Mesendoderm (in vitro differentiated cells): Measurements from ENCODE around the gene HNRNPUL1.
"Not testable (repeated sequence)": the region's sequence is repeated elsewhere in the genome, so short reads cannot be mapped to it uniquely, and the experiment has no call there.

Experiments
- DNase-seq: peaks from one replicate; pipeline ENCODE4 v3.0.0; 2013
- H2AK5ac ChIP-seq: 2 replicates; pipeline ENCODE4 v1.6.1; 2013; ENCODE audit warnings: low read length, inconsistent platforms
- H2BK120ac ChIP-seq: 2 replicates; pipeline ENCODE4 v1.6.1; 2013; ENCODE audit warnings: low read depth, mild to moderate bottlenecking, low read length, moderate library complexity, mixed read lengths
- H2BK15ac ChIP-seq: replicated peaks from 2 replicates; pipeline ENCODE4 v1.6.1; 2013; ENCODE audit warnings: low read depth, mild to moderate bottlenecking, moderate library complexity
- H2BK5ac ChIP-seq: 2 replicates; pipeline ENCODE4 v1.6.1; 2013; ENCODE audit warnings: low read length, inconsistent platforms
- H3K18ac ChIP-seq: 2 replicates; pipeline ENCODE4 v1.6.1; 2013; ENCODE audit warnings: mild to moderate bottlenecking, low read length, mixed read lengths
- H3K23ac ChIP-seq: one replicate; pipeline ENCODE4 v1.6.1; 2013; ENCODE audit warnings: low read length
- H3K27ac ChIP-seq: 2 replicates; pipeline ENCODE4 v1.5.1; 2013; ENCODE audit warnings: low read depth, mild to moderate bottlenecking, inconsistent platforms, low read length, moderate library complexity
- H3K27me3 ChIP-seq: 2 replicates; pipeline ENCODE4 v1.6.1; 2013; ENCODE audit warnings: low read length, control low read depth, mild to moderate bottlenecking, inconsistent platforms; ENCODE audit not compliant: insufficient read depth, poor library complexity
- H3K36me3 ChIP-seq: 2 replicates; pipeline ENCODE4 v1.6.1; 2013; ENCODE audit warnings: low read length, inconsistent platforms; ENCODE audit not compliant: control insufficient read depth, insufficient read depth
- H3K4ac ChIP-seq: one replicate; pipeline ENCODE4 v1.6.1; 2013; ENCODE audit warnings: low read depth, mild to moderate bottlenecking, low read length, moderate library complexity
- H3K4me1 ChIP-seq: 2 replicates; pipeline ENCODE4 v1.6.1; 2013; ENCODE audit warnings: low read depth, low read length, inconsistent platforms; ENCODE audit not compliant: control insufficient read depth
- H3K4me2 ChIP-seq: 2 replicates; pipeline ENCODE4 v1.6.1; 2013; ENCODE audit warnings: low read length
- H3K4me3 ChIP-seq: 2 replicates; pipeline ENCODE4 v1.5.1; 2013; ENCODE audit warnings: mild to moderate bottlenecking, low read length
- H3K56ac ChIP-seq: one replicate; pipeline ENCODE4 v1.6.1; 2013; ENCODE audit warnings: low read length
- H3K79me1 ChIP-seq: 2 replicates; pipeline ENCODE4 v1.6.1; 2013; ENCODE audit warnings: low read length, inconsistent platforms
- H3K79me2 ChIP-seq: 2 replicates; pipeline ENCODE4 v1.6.1; 2013; ENCODE audit warnings: mild to moderate bottlenecking, low read length; ENCODE audit not compliant: control insufficient read depth, insufficient read depth
- H3K9ac ChIP-seq: 2 replicates; pipeline ENCODE4 v1.6.1; 2013; ENCODE audit warnings: low read length, inconsistent platforms
- H4K5ac ChIP-seq: one replicate; pipeline ENCODE4 v1.6.1; 2013; ENCODE audit warnings: low read length
- H4K8ac ChIP-seq: one replicate; pipeline ENCODE4 v1.6.1; 2013; ENCODE audit warnings: low read depth, mild to moderate bottlenecking, control low read depth, low read length, moderate library complexity
- WGBS: extraction: QIAGEN DNeasy Blood & Tissue Kit; methylation state at CpG from one replicate; pipeline ENCODE4 v1.1.7; 2013; ENCODE audit warnings: low lambda C conversion rate, missing lambda C conversion rate; ENCODE audit not compliant: insufficient coverage; ENCODE audit errors: extremely low coverage; 5-methylcytosine and 5-hydroxymethylcytosine counted together

The HNRNPUL1 gene

DNA sequence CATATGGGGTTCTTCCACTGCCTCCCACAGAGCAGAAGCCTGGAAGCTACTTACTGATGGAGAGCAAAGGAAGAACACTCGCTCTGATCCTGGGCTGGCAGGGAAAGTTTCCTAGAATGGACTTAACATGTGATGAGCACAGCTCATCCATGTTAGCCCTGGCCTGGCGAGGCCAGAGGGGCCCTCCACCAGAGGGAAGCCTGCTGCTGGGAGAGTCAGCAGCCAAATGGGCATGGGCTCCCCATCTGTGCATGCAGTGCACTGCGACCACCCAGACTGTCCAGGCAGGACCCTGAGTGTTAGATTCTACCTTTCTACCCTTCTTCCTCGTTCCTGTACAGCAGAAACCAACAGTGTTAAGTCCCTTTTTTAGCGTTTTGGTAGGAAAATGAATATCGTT, 8.9 kb downstream of the HNRNPUL1 start:
- H2BK15ac ChIP-seq, result no peak overlapping the region
- H3K27ac ChIP-seq, result no peak overlapping the region
- H3K56ac ChIP-seq, result no peak overlapping the region
- H3K4me3 ChIP-seq, result no peak overlapping the region
- H3K79me1 ChIP-seq, result peaks cover 18% of the 10 kb centered on the region
- WGBS, result no CpG with 5 or more reads among the region's 6 CpGs
- H4K8ac ChIP-seq, result no peak overlapping the region
- no peak overlapping the region for H3K9ac ChIP-seq
- H2BK5ac ChIP-seq, result no peak overlapping the region
- DNase-seq, result no peak
- H3K4me1 ChIP-seq, result no peaks in the 10 kb centered on the region
- H2AK5ac ChIP-seq, result no peak overlapping the region
- H3K79me2 ChIP-seq, result peaks cover 3% of the 10 kb centered on the region
- peaks cover 50% of the 10 kb centered on the region for H3K36me3 ChIP-seq
- no peak overlapping the region for H3K23ac ChIP-seq
- no peak overlapping the region for H3K18ac ChIP-seq
- H3K4ac ChIP-seq, result no peak overlapping the region
- no peak overlapping the region for H3K4me2 ChIP-seq
- no peak overlapping the region for H4K5ac ChIP-seq
- H3K27me3 ChIP-seq, result no peaks in the 10 kb centered on the region
- no peak overlapping the region for H2BK120ac ChIP-seq

DNA sequence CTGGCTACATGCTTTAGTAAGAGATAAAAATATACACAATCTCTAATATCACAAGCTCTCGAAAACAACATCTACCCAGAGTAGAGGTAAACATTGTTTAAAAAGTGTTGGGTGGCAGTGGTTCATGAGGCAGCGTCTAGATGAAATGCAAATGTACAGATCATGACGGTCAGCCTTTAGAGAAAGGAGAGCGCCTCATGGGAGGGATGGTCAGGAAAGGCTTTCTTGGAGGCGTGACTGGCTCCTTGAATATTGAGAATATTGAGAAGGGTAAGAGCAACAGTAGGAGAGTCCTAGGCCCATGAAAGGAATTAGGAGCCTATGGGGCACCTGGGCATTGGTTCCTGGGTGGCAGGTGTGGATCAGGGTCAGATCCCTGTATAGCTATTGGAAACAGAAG, 10.6 kb downstream of the HNRNPUL1 start:
- Histone ChIP-seq H3K4me3 (no peak overlapping the region), H4K8ac (no peak overlapping the region), H3K18ac (no peak overlapping the region), H3K27me3 (no peaks in the 10 kb centered on the region), H3K4me1 (no peaks in the 10 kb centered on the region), H3K4ac (no peak overlapping the region), H3K79me1 (peaks cover 21% of the 10 kb centered on the region), H3K23ac (no peak overlapping the region), H2BK5ac (no peak overlapping the region), H2AK5ac (no peak overlapping the region), H3K36me3 (peaks cover 59% of the 10 kb centered on the region), H2BK120ac (no peak overlapping the region), H2BK15ac (no peak overlapping the region), H3K9ac (no peak overlapping the region), H3K4me2 (no peak overlapping the region), H3K79me2 (no peaks in the 10 kb centered on the region), H4K5ac (no peak overlapping the region), H3K27ac (no peak overlapping the region), H3K56ac (no peak overlapping the region)
- no CpG with 5 or more reads among the region's 5 CpGs for WGBS
- no peak for DNase-seq

DNA sequence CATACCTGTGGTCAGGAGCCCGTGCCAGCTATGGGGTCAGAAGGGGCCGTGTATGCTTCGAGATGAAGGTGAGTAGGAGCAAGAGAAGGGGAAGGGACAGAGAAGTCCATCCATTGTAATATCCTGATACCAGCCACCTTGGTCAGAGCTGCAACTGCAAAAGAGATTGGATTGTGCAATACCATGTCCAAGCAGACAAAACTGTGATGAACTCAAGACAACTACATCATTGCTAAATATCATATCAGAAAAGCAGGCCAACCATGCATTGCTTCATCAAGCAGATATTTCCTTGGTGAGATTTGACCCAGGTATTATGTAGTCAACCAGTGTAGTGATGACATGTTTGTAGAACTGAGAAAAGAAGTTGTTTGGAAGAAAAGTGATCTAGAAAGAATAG, 12.1 kb downstream of the HNRNPUL1 start:
- H3K23ac ChIP-seq, result no peak overlapping the region
- H3K4ac ChIP-seq, result no peak overlapping the region
- no peak overlapping the region for H4K5ac ChIP-seq
- H3K4me3 ChIP-seq, result no peak overlapping the region
- H3K4me2 ChIP-seq, result no peak overlapping the region
- no peak overlapping the region for H2BK120ac ChIP-seq
- no peaks in the 10 kb centered on the region for H3K4me1 ChIP-seq
- peaks cover 23% of the 10 kb centered on the region for H3K79me1 ChIP-seq
- no peak overlapping the region for H3K18ac ChIP-seq
- H3K27me3 ChIP-seq, result no peaks in the 10 kb centered on the region
- H3K9ac ChIP-seq, result no peak overlapping the region
- no peak overlapping the region for H2BK15ac ChIP-seq
- H3K79me2 ChIP-seq, result no peaks in the 10 kb centered on the region
- DNase-seq, result no peak
- no peak overlapping the region for H3K56ac ChIP-seq
- no peak overlapping the region for H2BK5ac ChIP-seq
- peaks cover 64% of the 10 kb centered on the region for H3K36me3 ChIP-seq
- WGBS, result no CpG with 5 or more reads among the region's 3 CpGs
- H4K8ac ChIP-seq, result no peak overlapping the region
- no peak overlapping the region for H2AK5ac ChIP-seq
- H3K27ac ChIP-seq, result no peak overlapping the region

DNA sequence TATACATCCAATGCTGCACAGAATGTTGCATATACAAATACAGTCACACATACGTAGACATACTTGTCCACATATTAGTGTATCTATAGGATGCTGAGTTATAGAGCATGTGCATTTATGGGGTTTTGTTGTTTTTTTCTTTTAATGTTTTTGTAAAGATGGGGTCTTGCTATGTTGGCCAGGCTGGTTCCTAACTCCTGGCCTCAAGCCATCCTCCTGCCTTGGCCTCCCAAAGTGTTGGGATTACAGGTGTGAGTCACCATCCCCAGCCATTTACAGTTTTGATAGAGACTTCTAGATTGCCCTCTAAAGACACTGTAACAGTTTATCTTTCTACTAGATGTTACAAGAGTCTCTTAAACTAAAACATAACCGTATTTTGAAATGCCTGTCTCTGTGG, 14.3 kb downstream of the HNRNPUL1 start:
- no peak overlapping the region for H2BK5ac ChIP-seq
- peaks cover 48% of the 10 kb centered on the region for H3K36me3 ChIP-seq
- no peak overlapping the region for H3K27ac ChIP-seq
- DNase-seq, result no peak
- no peak overlapping the region for H3K18ac ChIP-seq
- no peak overlapping the region for H3K9ac ChIP-seq
- H3K79me2 ChIP-seq, result no peaks in the 10 kb centered on the region
- H3K4ac ChIP-seq, result no peak overlapping the region
- H3K4me2 ChIP-seq, result no peak overlapping the region
- H4K8ac ChIP-seq, result no peak overlapping the region
- peaks cover 14% of the 10 kb centered on the region for H3K79me1 ChIP-seq
- H2AK5ac ChIP-seq, result no peak overlapping the region
- no peaks in the 10 kb centered on the region for H3K27me3 ChIP-seq
- H2BK120ac ChIP-seq, result no peak overlapping the region
- no peak overlapping the region for H2BK15ac ChIP-seq
- H3K56ac ChIP-seq, result no peak overlapping the region
- WGBS, result no CpG with 5 or more reads among the region's 2 CpGs
- H3K4me1 ChIP-seq, result no peaks in the 10 kb centered on the region
- no peak overlapping the region for H4K5ac ChIP-seq
- H3K4me3 ChIP-seq, result no peak overlapping the region
- H3K23ac ChIP-seq, result no peak overlapping the region

- Histone ChIP-seq H2AK5ac (no peak overlapping the region), H2BK120ac (no peak overlapping the region), H3K18ac (no peak overlapping the region), H3K27ac (no peak overlapping the region), H3K4me1 (no peaks in the 10 kb centered on the region), H3K79me2 (no peaks in the 10 kb centered on the region), H3K27me3 (no peaks in the 10 kb centered on the region), H3K36me3 (peaks cover 20% of the 10 kb centered on the region), H3K9ac (no peak overlapping the region), H4K8ac (no peak overlapping the region), H4K5ac (no peak overlapping the region), H3K56ac (no peak overlapping the region), H3K4me2 (no peak overlapping the region), H3K4ac (no peak overlapping the region), H2BK5ac (no peak overlapping the region), H3K23ac (no peak overlapping the region), H3K79me1 (peaks cover 5% of the 10 kb centered on the region), H3K4me3 (no peak overlapping the region), H2BK15ac (no peak overlapping the region)
- DNase-seq, result no peak
- WGBS, result no CpG with 5 or more reads among the region's 3 CpGs
These were observed 24.7 kb downstream of the HNRNPUL1 start for GRCh38 chr19:41288673-41289530.

GRCh38 chr19:41289814-41290213, 25.6 kb downstream of the HNRNPUL1 start:
- not testable (repeated sequence) for H3K23ac ChIP-seq, H3K79me1 ChIP-seq, H2AK5ac ChIP-seq, H3K27ac ChIP-seq, H2BK5ac ChIP-seq, DNase-seq, H3K4ac ChIP-seq, H2BK15ac ChIP-seq, H3K18ac ChIP-seq, H3K56ac ChIP-seq, H3K9ac ChIP-seq, H3K4me3 ChIP-seq, H3K4me1 ChIP-seq, H4K8ac ChIP-seq, H4K5ac ChIP-seq, H3K79me2 ChIP-seq, H3K27me3 ChIP-seq, H3K4me2 ChIP-seq, H2BK120ac ChIP-seq
- H3K36me3 ChIP-seq, result peaks cover 23% of the 10 kb centered on the region
- WGBS, result no CpG with 5 or more reads among the region's 8 CpGs
